Esophagus squamous epithelium (tissue), 4 donors: ENCODE measurements around the gene HDDC3.

Experiments
- POLR2A ChIP-seq, 4 donors: fragments of 450-650 bp; IDR thresholded peaks; one replicate each; pipeline ENCODE4 v1.6.1; 2017; ENCODE audit warnings: antibody characterized with exemption in 4 of 4, mild to moderate bottlenecking in 4 of 4, moderate library complexity in 3 of 4
- TF ChIP-seq, protein P1 (sequence below), 6 experiments: fragments of 450-650 bp in 4 of 6; fragments of 200-600 bp in 2 of 6; sonication (generic) in 2 of 6; IDR thresholded peaks; one replicate each; pipeline ENCODE4 v1.5.1; 2016 to 2019; ENCODE audit warnings: antibody characterized with exemption in 6 of 6, mild to moderate bottlenecking in 4 of 6, moderate library complexity in 4 of 6

- TF ChIP-seq, protein P1, sequence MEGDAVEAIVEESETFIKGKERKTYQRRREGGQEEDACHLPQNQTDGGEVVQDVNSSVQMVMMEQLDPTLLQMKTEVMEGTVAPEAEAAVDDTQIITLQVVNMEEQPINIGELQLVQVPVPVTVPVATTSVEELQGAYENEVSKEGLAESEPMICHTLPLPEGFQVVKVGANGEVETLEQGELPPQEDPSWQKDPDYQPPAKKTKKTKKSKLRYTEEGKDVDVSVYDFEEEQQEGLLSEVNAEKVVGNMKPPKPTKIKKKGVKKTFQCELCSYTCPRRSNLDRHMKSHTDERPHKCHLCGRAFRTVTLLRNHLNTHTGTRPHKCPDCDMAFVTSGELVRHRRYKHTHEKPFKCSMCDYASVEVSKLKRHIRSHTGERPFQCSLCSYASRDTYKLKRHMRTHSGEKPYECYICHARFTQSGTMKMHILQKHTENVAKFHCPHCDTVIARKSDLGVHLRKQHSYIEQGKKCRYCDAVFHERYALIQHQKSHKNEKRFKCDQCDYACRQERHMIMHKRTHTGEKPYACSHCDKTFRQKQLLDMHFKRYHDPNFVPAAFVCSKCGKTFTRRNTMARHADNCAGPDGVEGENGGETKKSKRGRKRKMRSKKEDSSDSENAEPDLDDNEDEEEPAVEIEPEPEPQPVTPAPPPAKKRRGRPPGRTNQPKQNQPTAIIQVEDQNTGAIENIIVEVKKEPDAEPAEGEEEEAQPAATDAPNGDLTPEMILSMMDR (IDR thresholded peaks at IDR 0.05) = no peak
- TF ChIP-seq POLR2A (IDR thresholded peaks at IDR 0.05) = no peak
These were observed 26.8 kb upstream of the HDDC3 start for GRCh38 chr15:90959028-90959595.
